NCI-H187 treated with DMSO at 0.1 percent for 48 hours (cell line): ENCODE data around the gene CCNI.
"Not testable (repeated sequence)": the region's sequence is repeated elsewhere in the genome, so short reads cannot be mapped to it uniquely, and the experiment has no call there.

Experiments
- DNase-seq: peaks from one replicate; lab custom pipeline; 2025; lab: John Stamatoyannopoulos, UW

CCNI gene

DNA sequence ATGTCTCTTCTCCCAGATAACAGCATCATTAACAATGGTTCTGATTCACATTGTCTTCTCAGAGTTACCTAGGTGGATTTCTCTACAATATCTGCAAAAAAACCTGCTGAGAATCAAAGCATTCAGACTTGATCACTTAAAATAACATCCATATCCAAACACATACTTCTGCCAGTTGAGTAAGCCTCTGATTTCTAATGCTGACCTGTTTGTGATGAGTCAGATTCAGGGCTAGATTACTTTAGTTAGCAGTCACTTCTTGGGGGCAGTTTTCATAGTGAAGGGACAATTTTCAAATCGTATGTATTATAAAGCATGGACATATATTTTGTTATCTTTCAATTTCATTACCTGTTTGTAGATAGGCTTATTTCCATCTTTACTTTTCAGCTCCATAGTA lies 35.5 kb downstream of the CCNI start:
- no peak for DNase-seq

DNA sequence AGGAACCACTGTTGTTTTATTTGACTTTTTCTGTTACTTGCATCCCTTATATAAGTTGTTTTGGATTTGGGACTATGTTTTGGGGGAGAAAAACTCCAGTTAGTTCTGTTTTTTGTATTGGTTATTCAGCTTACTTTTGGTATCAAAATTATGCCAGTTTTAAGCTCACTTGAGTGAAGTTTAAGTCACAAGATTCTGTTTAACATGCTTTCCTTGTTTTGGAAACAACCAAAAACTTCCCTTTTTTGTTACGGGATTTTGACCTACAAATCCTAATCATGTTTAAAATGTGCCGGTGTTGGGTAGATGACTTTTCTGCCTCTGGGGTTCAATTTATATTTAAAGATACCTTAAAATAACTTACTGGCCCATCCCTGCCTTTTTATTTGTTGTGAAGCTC lies 36.0 kb downstream of the CCNI start:
- DNase-seq, result no peak

DNA sequence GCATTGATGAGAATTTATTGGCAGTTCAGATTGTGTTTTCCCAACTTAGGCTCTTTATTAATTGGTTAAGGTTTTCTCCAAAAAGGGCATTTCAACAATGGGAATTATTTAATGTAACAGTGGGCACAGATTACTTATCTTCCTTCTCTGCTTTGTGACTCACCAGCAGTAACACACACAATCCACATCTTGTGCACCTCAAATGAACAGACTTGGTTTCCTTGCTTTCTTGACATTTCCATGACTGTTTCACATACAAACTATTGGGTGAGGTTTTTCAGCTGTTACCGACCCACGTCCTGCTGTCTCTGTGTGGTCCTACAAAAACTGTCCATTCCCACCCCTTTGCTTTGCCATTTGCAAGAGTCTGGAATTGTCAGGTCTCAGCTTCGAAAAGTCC lies 38.1 kb downstream of the CCNI start:
- no peak for DNase-seq

DNA sequence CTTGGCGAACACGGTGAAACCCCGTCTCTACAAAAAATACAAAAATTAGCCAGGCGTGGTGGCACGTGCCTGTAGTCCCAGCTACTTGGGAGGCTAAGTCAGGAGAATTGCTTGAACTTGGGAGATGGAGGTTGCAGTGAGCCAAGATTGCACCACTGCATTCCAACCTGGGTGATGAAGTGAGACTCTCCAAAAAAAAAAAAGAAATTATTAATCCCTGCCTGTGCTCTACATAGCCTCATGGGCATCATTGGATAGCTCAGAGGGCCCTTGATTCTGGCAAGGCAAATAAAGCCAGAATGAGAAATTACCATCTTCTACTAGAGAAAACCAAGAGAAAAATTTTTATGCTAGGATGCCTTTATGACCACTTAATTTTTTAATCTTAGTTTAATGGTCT lies 38.6 kb downstream of the CCNI start:
- DNase-seq, result not testable (repeated sequence)

DNA sequence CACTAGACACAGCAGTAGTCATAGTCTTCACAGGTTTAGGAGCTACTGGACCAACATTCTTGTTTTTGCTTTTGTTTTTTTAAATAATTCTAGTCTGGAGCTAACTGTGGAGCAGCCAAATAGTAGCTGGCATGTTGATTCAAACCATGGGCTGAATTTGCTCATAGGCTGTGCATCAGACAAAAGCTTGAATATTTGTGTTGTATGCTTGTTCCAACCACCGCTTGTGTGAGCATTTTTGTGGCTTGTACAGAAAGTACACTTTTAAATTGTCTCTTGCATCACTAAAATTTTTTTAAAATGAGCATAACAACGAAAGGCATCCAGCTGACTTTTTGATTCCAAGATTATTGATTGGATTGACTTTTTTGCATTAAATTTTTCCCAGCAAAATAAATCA lies 39.6 kb downstream of the CCNI start:
- DNase-seq, result no peak

DNA sequence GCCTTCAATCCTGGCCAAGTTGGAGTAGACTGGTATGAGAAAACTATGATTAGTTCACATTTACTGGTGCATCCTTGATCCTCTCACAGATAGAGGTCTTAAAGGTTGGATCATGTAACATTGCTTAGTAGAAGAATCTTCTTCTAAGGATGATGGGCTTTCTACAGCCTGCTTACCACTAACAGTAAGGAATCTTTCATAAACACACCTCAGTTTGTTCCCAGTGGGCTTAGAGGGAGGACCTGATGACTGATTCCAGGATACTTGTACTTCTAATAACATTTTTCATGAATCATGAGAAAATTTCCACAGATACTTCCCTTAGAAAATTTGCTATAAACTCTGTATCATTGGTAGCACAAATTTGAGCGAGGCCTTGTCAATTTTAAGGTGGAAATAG lies 40.6 kb downstream of the CCNI start:
- DNase-seq, result no peak

DNA sequence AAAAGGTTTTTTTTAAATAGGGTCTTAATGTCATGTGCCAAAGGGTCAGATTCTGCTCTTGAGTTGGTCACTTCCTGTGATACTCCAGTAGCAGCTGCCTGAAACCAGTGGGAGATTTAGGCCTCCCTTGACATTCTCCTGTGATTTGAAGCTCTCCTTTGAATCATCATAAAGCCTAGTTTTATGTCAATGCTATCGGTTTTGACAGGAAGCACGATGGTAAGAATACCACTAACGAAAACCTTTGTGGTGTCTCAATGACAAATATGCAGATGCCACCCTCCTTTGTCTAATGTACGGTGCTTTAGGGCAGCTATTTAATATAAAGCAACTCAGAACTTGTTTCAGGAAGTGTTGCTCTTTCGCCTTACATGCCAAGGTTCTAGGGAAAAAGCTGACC lies 44.2 kb downstream of the CCNI start:
- no peak for DNase-seq

DNA sequence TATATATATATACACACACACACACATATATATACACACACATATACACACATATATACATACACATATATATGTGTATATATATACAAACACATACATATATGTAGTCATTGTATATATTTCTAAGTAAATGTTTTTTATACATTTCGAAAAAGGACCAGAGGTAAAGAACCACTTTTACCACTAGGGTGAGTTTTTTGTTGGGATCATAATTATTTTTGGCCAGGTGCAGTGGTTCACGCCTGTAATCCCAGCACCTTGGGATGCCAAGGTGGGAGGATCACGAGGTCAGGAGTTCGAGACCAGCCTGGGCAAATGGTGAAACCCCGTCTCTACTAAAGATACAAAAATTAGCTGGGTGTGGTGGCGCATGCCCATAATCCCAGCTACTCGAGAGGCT lies 46.0 kb downstream of the CCNI start:
- DNase-seq, result not testable (repeated sequence)

DNA sequence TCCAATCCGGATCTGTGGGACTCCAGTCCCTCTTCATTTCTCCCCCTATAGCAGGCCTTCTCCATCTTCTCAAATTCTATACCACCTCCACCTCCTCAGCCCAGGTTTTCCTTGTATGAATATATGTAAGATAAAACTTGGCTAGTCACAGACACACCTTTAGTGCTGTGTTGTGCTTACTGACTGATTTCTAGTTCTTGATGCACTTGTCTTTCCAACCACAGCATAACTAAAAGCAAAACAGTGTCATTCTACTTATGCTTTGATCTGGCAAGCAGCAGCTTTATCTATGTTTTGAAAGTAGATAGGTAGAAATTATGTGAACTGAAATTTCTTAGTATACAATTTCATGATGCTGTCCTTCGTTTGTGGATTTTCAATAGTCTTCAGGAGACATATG lies 47.5 kb downstream of the CCNI start:
- DNase-seq, result no peak

DNA sequence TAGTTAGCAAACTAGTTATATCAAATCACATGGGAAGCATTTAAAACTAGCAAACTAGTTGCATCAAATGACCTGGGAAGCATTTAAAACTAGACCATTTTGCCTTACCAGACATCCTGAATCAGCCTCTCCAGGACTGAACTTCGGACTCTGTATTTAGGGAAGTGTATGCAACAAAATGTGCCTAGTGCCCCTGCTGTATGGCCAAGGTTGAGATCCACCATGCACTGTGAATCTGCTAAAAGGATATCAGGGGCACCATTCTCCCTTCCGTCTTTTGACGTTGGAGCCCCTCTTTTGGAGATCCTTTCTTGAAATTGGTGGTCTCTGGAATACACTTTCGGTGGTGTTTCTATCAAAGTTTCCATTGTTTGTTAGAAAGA lies 49.5 kb downstream of the CCNI start:
- no peak for DNase-seq

DNA sequence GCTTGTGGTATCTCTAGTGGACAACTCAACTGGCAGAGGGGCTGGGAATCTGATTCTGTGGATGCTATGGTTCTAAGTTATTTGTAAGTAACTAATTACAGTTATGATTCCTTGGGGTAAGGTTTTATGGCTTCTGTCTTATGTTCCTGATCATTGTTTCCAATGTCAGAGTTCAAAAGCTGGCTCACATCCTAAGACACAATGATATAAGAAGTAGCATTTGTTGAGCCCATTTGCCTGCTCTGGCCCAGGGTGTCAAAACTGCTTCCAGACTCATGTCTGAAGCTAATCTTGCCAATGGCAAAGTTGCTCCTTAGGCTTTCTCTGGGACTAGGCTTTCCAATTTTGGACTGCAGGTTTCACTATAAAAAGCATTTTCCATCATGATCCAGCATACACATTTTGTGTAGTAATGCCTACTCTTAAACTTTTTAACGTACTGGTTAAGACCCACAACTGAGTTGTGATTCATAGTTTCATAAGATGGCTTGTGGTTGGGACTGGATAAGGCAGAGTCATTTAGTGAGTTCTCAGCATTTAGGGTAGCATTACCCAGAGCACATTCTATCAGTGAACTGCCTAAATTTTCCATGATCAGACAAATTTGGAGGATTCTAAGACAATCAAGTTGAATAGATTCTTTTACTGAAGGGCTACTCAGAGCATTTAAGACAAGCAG lies 50.0 kb downstream of the CCNI start:
- DNase-seq, result no peak

DNA sequence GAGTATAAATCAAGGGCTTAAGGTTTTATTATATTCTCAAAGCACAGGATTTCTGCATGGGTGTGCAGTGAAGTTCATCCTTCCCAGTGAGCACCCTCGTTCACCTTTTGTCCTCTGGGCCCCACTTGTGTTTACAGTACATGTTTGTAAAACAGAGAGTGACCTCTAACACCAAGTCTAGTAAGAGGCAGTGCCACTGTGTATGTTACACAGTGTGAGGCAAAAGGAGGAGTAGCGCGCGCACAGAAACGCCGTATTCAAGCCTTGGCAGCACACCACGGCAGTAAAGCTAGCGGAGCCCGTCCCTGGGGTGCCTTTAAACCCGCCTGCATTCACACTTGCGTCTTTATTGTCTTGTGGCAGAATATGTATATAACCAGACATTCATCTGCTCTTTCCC lies 51.9 kb downstream of the CCNI start:
- DNase-seq, result no peak

DNA sequence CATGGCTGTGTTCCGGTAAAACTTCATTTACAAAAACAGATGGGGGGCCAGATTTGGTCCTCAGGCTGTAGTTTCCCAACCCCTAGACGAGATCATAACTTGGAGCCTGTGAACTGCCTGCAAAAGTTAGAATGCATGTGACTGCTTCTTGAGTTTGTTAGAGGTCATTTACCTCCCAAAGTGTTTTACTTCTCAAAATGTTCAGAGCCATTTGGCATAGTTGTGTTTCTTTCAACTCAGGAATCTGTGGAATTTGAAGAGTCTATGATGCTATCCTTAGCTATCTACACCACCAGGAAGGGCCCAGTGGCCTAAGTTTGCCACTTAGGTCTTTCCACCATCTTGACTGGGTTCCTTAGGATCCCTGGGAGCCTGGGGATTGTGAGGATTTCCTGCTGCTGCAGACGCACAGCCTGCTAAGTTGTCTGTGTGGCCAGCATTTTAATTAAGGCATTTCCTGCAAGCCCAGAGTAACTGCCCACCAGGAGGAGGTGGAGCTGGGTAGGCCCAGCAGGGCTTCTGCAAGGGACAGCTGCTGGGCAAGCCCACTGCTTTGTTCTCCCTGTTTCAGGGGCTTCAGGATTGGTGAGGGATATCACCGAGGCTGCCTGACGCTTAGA lies 53.1 kb downstream of the CCNI start:
- no peak for DNase-seq

DNA sequence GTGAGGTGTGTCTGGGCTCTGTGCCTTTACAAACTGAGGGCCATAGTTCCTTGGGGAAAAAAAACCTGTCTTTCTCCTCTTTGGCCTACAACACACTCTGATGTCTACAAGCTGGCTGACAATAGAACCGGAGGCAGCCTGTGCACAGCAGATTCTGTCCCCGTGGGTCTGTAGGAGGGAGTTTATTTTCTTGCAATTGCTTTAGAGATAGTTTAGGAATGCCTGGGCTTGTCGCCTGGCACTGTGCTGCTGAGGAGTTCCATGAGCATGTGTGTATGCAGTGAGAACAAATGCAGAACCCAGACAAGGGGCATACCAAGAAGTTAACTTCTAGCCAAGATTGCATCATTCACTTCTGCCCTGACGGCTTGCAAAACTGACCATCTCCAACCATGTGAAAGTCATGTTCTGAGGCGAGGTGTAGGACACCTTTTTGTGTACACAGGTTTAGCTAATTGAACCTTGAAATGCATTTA lies 54.1 kb downstream of the CCNI start:
- DNase-seq, result no peak

DNA sequence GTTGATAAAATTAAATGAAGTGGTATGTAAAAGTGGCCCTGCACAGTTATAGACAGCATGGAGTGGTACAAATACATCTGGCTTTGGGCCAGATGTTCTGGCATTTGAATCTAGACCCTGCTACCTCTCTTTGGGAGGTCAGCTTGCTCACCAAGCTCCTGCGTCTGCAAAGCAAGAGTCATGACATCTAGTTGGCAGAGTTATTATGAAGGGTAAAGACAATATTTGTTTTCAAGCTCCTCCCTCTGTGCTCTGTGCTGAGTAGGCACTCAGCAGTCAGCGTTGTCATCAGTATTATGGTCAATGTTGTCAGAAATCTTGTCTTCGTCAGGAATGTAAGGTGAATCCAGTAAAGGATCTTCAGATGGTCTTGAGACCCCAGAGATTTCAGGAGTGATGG lies 55.8 kb downstream of the CCNI start:
- DNase-seq, result no peak

DNA sequence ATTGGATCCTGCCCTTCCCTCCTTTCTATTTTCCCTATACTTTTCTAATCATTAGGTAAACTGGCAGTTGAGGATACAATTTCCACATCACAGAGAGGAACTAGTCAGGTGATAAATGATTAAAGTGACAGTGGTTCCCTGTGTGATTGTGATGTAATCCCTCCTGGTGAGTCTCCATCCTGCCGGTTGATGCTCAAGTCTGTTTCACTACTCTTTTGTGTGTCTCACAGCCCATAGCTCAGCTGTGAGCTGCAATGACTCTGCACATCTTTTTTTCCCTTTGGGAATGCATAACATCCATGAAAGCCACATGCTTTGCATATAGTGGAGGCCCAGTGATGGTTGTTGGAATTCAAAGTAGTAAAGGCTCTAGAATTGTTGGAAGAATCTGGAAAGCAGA lies 60.4 kb downstream of the CCNI start:
- DNase-seq, result no peak

DNA sequence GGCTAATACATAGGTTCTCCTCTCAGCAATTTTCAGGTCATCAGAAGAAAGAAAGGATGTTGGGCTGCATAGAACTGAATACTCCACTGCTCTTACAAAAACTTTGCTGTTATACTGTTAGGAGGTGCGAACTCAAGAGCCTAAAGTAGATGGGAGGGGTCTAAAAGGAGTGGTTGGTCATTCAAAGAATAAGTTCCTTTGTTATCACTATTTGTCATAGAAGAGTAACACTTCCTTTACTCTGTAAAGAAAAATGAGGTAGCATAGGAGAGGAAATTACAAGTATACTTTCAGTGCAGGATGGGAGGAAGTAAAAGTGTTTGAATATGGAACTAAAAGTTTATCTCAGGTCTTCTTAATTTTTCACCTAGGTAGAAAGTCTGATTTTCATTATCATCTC lies 61.5 kb downstream of the CCNI start:
- no peak for DNase-seq

DNA sequence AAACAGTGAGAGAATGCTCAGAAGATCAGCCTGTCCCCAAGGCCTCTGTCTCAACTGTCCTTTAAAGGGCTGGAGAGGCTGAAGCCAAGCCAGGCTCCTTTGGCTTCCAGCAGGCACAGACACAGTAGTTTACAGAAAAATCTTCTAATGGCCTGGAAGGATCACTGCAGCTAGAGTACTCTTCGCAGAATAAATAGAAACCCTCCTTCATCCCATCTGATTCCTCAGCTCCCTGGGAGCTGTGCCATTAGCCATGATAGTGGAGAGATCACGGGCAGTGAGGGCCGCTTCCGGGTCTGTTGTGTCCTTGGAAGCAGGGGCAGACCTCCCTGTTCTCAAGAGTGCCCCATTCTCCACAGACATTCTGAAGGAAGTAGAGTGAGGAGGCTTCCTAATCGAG lies 63.1 kb downstream of the CCNI start:
- DNase-seq, result no peak

DNA sequence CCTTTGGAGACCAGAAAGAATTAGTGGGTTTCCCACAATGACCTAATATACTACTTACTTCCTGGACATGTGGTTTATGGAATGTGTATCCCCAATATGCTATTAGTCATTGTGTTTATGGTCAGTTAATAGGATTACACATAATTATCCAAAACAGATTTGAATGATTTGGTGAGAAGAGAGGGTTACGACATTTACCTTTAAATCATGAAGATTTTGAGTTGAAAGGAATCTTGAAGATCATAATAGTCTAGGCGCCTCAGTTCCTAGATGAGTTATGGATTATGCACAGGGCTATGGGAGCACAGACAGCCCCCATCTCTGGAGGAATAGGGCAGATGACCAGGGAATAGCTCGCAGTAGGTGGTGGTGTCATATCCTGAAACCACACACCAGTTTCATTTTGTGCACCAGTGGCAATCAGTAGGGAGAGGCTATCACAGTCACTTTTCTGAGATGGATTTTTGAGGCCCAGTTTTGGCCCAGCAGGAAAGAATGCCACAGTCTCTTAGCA lies 64.9 kb downstream of the CCNI start:
- DNase-seq, result no peak

DNA sequence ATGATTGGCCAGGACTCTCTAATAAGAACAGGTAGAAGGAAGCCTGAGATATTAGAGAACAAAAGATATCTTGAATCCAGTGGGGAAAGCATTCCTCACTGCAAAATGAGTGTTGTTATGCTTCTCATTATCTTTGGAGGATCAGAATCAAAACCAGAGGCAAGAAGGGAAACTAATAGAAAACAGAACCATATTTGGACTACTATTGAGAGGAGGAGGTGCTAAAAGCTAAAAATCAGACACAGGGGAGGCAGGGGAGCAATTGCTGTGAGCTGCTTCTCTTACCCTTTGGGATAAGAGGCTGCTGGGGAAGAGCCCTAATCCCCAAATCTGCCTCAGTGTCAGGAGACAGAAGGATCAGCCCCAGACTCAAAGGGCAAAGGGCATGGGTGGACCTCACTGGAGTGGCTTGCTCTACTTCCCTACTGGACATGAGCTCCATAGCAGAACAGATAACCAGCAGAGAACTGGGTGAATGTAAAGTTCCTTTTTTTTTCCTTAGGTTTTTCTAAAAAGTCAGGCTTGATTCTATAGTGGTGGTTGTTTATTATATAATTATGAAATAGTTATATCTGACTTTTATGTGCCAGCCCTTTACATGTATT lies 66.2 kb downstream of the CCNI start:
- DNase-seq, result no peak

DNA sequence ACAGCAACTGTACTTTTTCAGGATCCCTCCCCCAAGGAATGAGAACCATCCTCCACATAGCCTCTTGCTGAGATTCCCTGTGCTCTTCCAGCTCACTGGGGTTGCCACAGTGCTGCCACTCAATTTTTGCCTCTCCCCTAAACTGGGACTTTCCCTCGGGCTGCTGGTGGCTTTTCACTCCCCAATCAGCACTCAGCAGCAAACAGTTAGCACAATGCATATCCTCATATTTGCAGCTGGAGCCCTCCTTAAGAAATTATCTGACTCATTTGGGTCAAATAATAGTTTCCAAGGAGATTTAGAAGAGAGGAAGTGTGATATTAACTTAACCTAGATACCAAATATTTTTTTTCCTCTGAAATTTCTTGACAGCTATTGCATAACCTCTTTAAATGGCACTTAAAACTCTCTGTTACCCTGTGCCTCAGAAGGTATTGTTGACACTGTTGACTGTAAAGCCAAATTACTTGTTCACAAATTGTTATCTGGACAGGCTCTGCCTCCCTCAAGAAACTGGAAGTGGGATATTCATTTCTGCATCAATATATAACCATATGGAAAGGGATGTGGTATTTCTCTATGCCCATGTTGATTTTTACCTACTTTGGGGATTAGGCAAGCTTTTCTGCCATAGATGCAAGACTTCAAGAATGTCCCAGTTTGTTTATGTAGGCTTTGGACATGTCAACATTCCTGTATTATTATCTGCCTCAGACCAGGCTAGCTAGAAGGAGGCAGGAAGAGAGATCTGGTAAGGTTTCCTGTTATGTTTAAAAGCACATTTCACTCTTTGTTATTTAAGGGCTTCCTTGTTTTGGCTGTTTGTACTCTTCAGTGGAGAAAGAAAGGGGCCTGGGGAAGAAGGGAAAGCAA lies 68.2 kb downstream of the CCNI start:
- no peak for DNase-seq

DNA sequence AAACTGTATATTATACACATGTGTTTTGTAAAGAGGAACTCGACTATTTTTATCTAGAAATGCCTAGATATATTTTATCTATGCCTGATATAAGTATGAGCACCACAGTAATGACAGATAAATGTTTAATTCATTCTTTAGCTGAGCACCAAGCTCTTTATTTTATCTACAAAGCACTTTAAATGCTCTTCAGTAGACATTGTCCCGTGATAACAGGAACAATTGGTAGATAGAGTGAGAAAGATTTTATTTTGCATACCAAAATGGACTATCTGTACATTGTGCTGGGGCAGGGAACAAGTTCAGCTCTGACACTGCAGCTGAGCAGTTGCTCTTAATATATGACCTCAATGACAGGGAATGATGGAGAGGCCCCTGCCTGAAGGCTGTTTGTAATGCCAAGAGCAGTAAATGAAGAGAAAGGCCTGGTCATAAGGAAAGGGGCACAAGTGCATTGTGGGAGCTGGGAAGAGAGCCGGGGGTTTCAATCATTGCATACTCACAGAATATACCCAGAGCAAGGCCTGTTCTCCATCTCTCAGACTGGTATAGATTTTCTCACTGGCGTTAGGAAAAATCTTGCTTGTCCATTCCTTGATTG lies 68.9 kb downstream of the CCNI start:
- no peak for DNase-seq
